Measurements from ENCODE around the gene CEACAM3.

Gene CEACAM3

DNA sequence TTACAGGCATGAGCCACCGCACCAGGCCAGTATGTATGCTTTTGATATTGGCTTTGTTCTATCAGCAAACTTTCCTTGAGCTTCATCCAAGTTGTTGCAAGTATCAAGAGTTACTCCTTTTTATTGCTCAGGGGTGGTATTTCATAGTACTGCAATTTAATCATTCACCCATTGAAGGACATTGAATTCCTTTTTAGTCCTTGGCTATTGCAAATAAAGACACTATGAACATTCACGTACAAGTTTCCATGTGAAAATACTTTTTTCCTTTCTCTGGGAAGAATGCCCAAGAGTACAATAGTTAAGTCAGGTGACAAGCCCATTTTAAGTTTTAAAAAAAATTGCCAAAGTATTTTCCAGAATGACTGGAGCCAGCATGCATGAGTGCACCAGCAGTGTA, 20.4 kb downstream of the CEACAM3 start:
- no peaks in the 10 kb centered on the region for H3K27me3 ChIP-seq (ENCODE audit: control insufficient read depth, insufficient read depth, low read length)
- H3K9me3 ChIP-seq (ENCODE audit: control insufficient read depth, low read length) = no peaks in the 10 kb centered on the region
- no peak overlapping the region for H3K4me3 ChIP-seq (ENCODE audit: low read length)

DNA sequence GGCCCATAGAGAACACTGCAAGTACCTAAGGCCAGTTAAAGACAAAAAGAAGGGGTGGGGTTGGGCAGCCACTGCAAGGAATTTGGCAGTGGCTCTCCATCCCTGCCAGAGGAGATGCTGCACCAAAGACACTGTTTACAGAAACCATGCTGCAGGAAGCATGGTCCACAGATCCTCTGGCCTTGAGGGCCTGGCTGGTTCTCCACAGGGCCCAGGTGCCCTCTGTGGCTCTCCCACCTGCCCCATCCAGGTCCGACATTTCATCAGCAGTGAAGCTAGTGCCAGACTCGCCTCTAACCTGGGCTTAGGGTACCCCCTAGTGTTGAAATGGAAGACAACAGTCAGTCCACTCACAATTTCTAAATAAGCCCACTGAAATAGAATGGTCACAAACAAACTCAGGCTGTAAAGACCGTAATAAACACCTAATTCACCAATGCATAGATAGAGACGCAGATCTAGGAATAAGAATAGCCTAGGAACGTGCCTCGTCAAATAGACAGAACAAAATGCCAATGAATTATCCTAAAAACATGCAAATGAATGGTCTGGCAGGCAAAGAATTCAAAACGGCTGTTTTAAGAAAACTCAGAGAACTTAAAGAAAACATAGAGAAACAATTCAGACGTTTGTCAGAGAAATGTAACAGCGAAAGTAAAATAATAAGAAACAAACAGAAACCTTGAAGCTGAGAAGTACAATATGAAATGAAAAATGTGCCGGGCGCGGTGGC, 24.8 kb downstream of the CEACAM3 start:
- no peak overlapping the region for H3K4me3 ChIP-seq (ENCODE audit: low read length)
- H3K9me3 ChIP-seq (ENCODE audit: control insufficient read depth, low read length) = no peaks in the 10 kb centered on the region
- H3K9ac ChIP-seq (ENCODE audit: low read length) = no peak overlapping the region
- H3K4me1 ChIP-seq (ENCODE audit: control insufficient read depth, insufficient read depth, low read length) = no peaks in the 10 kb centered on the region
- no peaks in the 10 kb centered on the region for H3K36me3 ChIP-seq (ENCODE audit: control insufficient read depth, insufficient read depth, low read length)
- H3K27me3 ChIP-seq (ENCODE audit: control insufficient read depth, insufficient read depth, low read length) = no peaks in the 10 kb centered on the region

More for the DNA sequence above, 20.4 kb downstream of the CEACAM3 start:
- Histone ChIP-seq H3K9ac (ENCODE audit: low read length) (no peak overlapping the region), H3K4me1 (ENCODE audit: control insufficient read depth, insufficient read depth, low read length) (no peaks in the 10 kb centered on the region), H3K36me3 (ENCODE audit: control insufficient read depth, insufficient read depth, low read length) (no peaks in the 10 kb centered on the region)

DNA sequence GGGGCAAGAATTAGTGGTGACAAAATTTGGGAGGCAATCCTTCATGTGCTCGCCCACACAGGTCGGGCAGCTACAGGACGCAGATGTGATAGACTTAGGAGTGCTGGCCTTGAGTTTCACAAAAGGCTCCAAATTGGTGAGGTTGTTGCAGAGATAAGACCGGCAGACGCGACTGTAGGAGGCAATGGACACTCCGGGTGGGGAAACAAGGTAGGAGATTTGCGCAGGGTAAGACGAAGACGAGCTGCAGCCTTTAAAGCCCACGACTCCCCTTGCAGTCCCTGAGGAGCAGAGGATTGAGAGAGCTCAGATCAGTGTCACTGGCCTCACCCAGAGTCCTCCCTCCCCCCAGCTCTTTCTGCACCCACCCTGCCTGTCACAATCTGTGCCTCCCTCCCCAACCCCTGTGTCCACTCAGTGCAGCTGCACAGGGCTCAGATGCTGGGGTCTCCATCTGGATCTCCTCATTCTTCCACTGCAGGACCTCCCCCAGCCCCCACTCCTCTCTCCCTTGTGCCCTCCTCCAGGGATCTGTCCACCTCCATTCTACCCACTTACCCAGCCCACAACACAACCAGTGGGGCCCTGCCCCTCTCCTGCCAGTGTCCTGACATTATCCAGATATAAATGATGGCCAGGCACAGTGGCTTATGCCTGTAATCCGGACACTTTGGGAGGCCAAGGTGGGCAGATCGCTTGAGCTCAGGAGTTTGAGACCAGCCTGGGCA, 41.8 kb downstream of the CEACAM3 start:
- Histone ChIP-seq H3K4me1 (ENCODE audit: control insufficient read depth, insufficient read depth, low read length) (no peaks in the 10 kb centered on the region), H3K27me3 (ENCODE audit: control insufficient read depth, insufficient read depth, low read length) (peaks cover 22% of the 10 kb centered on the region), H3K4me3 (ENCODE audit: low read length) (no peak overlapping the region), H3K9me3 (ENCODE audit: control insufficient read depth, low read length) (no peaks in the 10 kb centered on the region), H3K9ac (ENCODE audit: low read length) (no peak overlapping the region), H3K36me3 (ENCODE audit: control insufficient read depth, insufficient read depth, low read length) (no peaks in the 10 kb centered on the region)

DNA sequence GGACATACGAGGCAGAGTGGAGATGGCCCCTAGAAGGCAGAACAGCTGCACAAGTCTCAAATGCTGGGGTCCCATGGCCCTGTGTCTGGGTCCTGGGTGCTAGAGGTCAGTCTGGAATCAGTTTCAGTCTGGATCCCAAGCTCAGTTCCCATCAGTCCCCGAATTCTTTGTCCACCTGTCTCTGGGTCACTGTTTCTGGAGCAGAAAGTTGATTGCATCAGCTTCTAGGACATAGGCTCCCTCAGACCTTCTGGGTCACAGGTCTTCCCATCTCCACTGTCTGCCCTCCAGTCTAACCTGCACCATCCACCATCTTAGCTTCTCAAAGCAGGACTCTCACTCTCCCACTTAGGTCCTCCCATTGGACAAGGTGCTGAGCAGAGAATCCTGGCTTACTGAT, 42.8 kb downstream of the CEACAM3 start:
- no peak overlapping the region for H3K9ac ChIP-seq (ENCODE audit: low read length)
- H3K36me3 ChIP-seq (ENCODE audit: control insufficient read depth, insufficient read depth, low read length) = no peaks in the 10 kb centered on the region
- H3K27me3 ChIP-seq (ENCODE audit: control insufficient read depth, insufficient read depth, low read length) = peaks cover 22% of the 10 kb centered on the region
- H3K4me3 ChIP-seq (ENCODE audit: low read length) = no peak overlapping the region
- H3K4me1 ChIP-seq (ENCODE audit: control insufficient read depth, insufficient read depth, low read length) = no peaks in the 10 kb centered on the region
- no peaks in the 10 kb centered on the region for H3K9me3 ChIP-seq (ENCODE audit: control insufficient read depth, low read length)

DNA sequence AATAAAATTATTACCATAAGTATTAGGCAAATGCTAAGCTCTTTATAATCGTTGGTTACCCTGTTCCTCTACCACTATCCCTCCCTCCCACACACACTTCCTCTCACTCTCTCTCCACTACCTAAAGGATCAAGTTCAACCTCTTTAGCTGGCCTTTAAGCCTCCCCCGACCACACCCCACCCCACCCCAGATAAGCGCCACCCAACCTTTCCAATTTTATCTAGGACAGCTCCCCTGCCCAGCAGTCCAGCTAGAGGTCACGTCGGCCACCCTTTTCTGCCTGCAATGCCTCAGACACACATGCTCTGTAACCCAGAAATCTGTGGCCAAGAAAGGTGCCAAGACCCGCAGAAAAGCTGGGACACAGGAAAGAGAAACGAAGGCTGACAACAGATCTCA, 47.0 kb downstream of the CEACAM3 start:
- no peaks in the 10 kb centered on the region for H3K9me3 ChIP-seq (ENCODE audit: control insufficient read depth, low read length)
- H3K9ac ChIP-seq (ENCODE audit: low read length) = no peak overlapping the region
- no peaks in the 10 kb centered on the region for H3K36me3 ChIP-seq (ENCODE audit: control insufficient read depth, insufficient read depth, low read length)
- no peaks in the 10 kb centered on the region for H3K4me1 ChIP-seq (ENCODE audit: control insufficient read depth, insufficient read depth, low read length)
- H3K4me3 ChIP-seq (ENCODE audit: low read length) = no peak overlapping the region
- H3K27me3 ChIP-seq (ENCODE audit: control insufficient read depth, insufficient read depth, low read length) = peaks cover 7% of the 10 kb centered on the region

GRCh38 chr19:41844601-41845000, 48.2 kb downstream of the CEACAM3 start, which contains the start of gene LYPD4:
TSS of gene LYPD4 (minus strand) at chr19:41844683. CDS start at chr19:41839285, 5,398 bp downstream.
- H3K27me3 ChIP-seq (ENCODE audit: control insufficient read depth, insufficient read depth, low read length) = no peaks in the 10 kb centered on the region
- H3K4me1 ChIP-seq (ENCODE audit: control insufficient read depth, insufficient read depth, low read length) = no peaks in the 10 kb centered on the region
- no peak within 1 kb of the TSS for H3K9ac ChIP-seq (ENCODE audit: low read length)
- no peaks in the 10 kb centered on the region for H3K9me3 ChIP-seq (ENCODE audit: control insufficient read depth, low read length)
- H3K4me3 ChIP-seq (ENCODE audit: low read length) = no peak within 1 kb of the TSS
- H3K36me3 ChIP-seq (ENCODE audit: control insufficient read depth, insufficient read depth, low read length) = no peaks in the 10 kb centered on the region

GRCh38 chr19:41845001-41845050, 48.4 kb downstream of the CEACAM3 start, which contains the start of gene DMRTC2:
TSS of gene DMRTC2 (plus strand) at chr19:41845042. CDS start at chr19:41847429, 2,387 bp downstream.
- Histone ChIP-seq H3K27me3 (ENCODE audit: control insufficient read depth, insufficient read depth, low read length) (no peaks in the 10 kb centered on the region), H3K4me3 (ENCODE audit: low read length) (no peak within 1 kb of the TSS), H3K36me3 (ENCODE audit: control insufficient read depth, insufficient read depth, low read length) (no peaks in the 10 kb centered on the region), H3K9me3 (ENCODE audit: control insufficient read depth, low read length) (no peaks in the 10 kb centered on the region), H3K9ac (ENCODE audit: low read length) (no peak within 1 kb of the TSS), H3K4me1 (ENCODE audit: control insufficient read depth, insufficient read depth, low read length) (no peaks in the 10 kb centered on the region)

GRCh38 chr19:41845051-41845590, 48.7 kb downstream of the CEACAM3 start:
- Histone ChIP-seq H3K36me3 (ENCODE audit: control insufficient read depth, insufficient read depth, low read length) (no peaks in the 10 kb centered on the region), H3K4me1 (ENCODE audit: control insufficient read depth, insufficient read depth, low read length) (no peaks in the 10 kb centered on the region), H3K4me3 (ENCODE audit: low read length) (no peak overlapping the region), H3K9ac (ENCODE audit: low read length) (no peak overlapping the region), H3K27me3 (ENCODE audit: control insufficient read depth, insufficient read depth, low read length) (no peaks in the 10 kb centered on the region), H3K9me3 (ENCODE audit: control insufficient read depth, low read length) (no peaks in the 10 kb centered on the region)

- Histone ChIP-seq H3K9me3 (ENCODE audit: control insufficient read depth, low read length) (no peaks in the 10 kb centered on the region), H3K9ac (ENCODE audit: low read length) (no peak overlapping the region), H3K36me3 (ENCODE audit: control insufficient read depth, insufficient read depth, low read length) (no peaks in the 10 kb centered on the region), H3K4me3 (ENCODE audit: low read length) (no peak overlapping the region), H3K4me1 (ENCODE audit: control insufficient read depth, insufficient read depth, low read length) (no peaks in the 10 kb centered on the region), H3K27me3 (ENCODE audit: control insufficient read depth, insufficient read depth, low read length) (peaks cover 6% of the 10 kb centered on the region)
These were observed 51.1 kb downstream of the CEACAM3 start for GRCh38 chr19:41847351-41848105.

GRCh38 chr19:41848666-41849065, 52.3 kb downstream of the CEACAM3 start:
- no peaks in the 10 kb centered on the region for H3K36me3 ChIP-seq (ENCODE audit: control insufficient read depth, insufficient read depth, low read length)
- peaks cover 10% of the 10 kb centered on the region for H3K27me3 ChIP-seq (ENCODE audit: control insufficient read depth, insufficient read depth, low read length)
- H3K9ac ChIP-seq (ENCODE audit: low read length) = no peak overlapping the region
- H3K4me1 ChIP-seq (ENCODE audit: control insufficient read depth, insufficient read depth, low read length) = no peaks in the 10 kb centered on the region
- H3K9me3 ChIP-seq (ENCODE audit: control insufficient read depth, low read length) = no peaks in the 10 kb centered on the region
- no peak overlapping the region for H3K4me3 ChIP-seq (ENCODE audit: low read length)

DNA sequence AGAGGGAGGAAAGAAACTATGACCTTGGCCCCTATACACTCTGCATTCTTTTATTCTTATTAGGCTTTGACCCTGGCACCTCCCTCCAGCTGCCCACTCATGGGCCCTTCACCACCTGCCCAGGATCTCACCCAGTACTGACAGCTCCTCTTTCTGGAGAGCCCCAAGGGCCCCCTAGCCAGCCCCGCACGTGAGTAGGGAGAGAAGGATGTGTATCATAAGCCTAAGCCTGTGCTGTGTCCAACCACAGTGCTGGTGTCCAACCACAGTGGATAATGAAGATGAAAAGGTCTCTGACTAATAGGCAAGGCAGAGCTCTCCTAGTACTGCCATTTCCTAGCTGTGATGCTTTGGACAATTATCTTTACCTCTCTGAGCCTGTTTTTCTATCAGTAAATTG, 52.7 kb downstream of the CEACAM3 start:
- Histone ChIP-seq H3K27me3 (ENCODE audit: control insufficient read depth, insufficient read depth, low read length) (peaks cover 10% of the 10 kb centered on the region), H3K4me1 (ENCODE audit: control insufficient read depth, insufficient read depth, low read length) (no peaks in the 10 kb centered on the region), H3K36me3 (ENCODE audit: control insufficient read depth, insufficient read depth, low read length) (no peaks in the 10 kb centered on the region), H3K9me3 (ENCODE audit: control insufficient read depth, low read length) (no peaks in the 10 kb centered on the region), H3K4me3 (ENCODE audit: low read length) (no peak overlapping the region), H3K9ac (ENCODE audit: low read length) (no peak overlapping the region)

DNA sequence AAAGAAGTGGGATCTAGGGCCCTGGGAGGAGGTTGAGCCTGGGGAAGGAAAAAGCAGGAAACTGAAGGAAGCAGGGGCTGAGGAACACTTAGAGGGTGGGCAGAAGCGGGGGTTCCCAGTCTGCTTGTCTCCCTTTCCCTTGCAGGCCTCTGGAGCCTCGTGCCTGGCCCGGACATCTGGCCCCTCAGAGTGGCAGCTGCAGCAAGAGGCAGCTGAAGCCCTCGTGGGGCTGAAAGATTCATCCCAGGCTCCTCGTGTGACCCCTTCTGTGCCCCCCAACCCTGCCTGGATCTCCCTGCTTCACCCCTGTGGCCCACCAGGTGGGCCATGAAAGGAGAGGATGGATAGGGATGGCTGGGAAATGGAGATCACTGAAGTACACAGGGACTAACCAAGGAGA, 54.0 kb downstream of the CEACAM3 start:
- Histone ChIP-seq H3K9ac (ENCODE audit: low read length) (no peak overlapping the region), H3K36me3 (ENCODE audit: control insufficient read depth, insufficient read depth, low read length) (no peaks in the 10 kb centered on the region), H3K9me3 (ENCODE audit: control insufficient read depth, low read length) (no peaks in the 10 kb centered on the region), H3K4me1 (ENCODE audit: control insufficient read depth, insufficient read depth, low read length) (no peaks in the 10 kb centered on the region), H3K27me3 (ENCODE audit: control insufficient read depth, insufficient read depth, low read length) (peaks cover 10% of the 10 kb centered on the region), H3K4me3 (ENCODE audit: low read length) (no peak overlapping the region)
